ENCODE results near the gene SLC9A9. TPM values are rescaled to one million over a fixed set of nuclear protein-coding genes. Genes with fewer than 3 reads are reported as not detected.

SLC9A9 gene
- total RNA-seq, 4 donors from 2014 or later: 12.8 to 63.8 (median 33.3) TPM

GRCh38 chr3:143668924-143669790 lies 179.1 kb downstream of the SLC9A9 start:
- no peak overlapping the region for H3K4me3 ChIP-seq
- H3K27me3 ChIP-seq: no peaks in the 10 kb centered on the region
- H3K27ac ChIP-seq: no peak overlapping the region
- TF ChIP-seq POLR2A (IDR thresholded peaks at IDR 0.05): no peak
- TF ChIP-seq, protein P1, sequence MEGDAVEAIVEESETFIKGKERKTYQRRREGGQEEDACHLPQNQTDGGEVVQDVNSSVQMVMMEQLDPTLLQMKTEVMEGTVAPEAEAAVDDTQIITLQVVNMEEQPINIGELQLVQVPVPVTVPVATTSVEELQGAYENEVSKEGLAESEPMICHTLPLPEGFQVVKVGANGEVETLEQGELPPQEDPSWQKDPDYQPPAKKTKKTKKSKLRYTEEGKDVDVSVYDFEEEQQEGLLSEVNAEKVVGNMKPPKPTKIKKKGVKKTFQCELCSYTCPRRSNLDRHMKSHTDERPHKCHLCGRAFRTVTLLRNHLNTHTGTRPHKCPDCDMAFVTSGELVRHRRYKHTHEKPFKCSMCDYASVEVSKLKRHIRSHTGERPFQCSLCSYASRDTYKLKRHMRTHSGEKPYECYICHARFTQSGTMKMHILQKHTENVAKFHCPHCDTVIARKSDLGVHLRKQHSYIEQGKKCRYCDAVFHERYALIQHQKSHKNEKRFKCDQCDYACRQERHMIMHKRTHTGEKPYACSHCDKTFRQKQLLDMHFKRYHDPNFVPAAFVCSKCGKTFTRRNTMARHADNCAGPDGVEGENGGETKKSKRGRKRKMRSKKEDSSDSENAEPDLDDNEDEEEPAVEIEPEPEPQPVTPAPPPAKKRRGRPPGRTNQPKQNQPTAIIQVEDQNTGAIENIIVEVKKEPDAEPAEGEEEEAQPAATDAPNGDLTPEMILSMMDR (IDR thresholded peaks at IDR 0.05): no peak
- no peaks in the 10 kb centered on the region for H3K4me1 ChIP-seq
- no peaks in the 10 kb centered on the region for H3K9me3 ChIP-seq
- DNase-seq: no peak
- intact Hi-C loops (cut with DNase I; ENCODE audit: low total_unique reads): no loop called here
- no peaks in the 10 kb centered on the region for H3K36me3 ChIP-seq

DNA sequence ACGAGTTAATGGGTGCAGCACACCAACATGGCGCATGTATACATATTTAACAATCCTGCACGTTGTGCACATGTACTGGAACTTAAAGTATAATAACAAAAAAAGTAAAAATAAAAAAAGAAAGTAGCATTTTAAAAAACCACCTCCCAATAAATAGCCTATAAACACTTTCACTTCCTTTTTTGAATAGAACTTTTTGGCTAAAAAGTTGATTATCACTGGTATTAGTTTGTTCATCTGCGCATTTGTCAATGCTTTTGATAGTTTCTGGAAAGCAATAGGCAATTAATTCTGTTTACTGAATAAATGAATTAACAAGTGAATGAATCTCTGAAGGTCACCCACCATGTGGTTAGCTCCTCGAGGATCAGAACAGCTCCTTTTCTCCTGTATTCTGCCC lies 179.9 kb downstream of the SLC9A9 start:
- H3K27ac ChIP-seq: no peak overlapping the region
- no peaks in the 10 kb centered on the region for H3K27me3 ChIP-seq
- H3K36me3 ChIP-seq: no peaks in the 10 kb centered on the region
- H3K4me1 ChIP-seq: no peaks in the 10 kb centered on the region
- no peaks in the 10 kb centered on the region for H3K9me3 ChIP-seq
- DNase-seq: no peak
- intact Hi-C loops (cut with DNase I; ENCODE audit: low total_unique reads): no loop called here
- TF ChIP-seq, protein P1 (IDR thresholded peaks at IDR 0.05): no peak
- TF ChIP-seq POLR2A (IDR thresholded peaks at IDR 0.05): no peak
- no peak overlapping the region for H3K4me3 ChIP-seq

DNA sequence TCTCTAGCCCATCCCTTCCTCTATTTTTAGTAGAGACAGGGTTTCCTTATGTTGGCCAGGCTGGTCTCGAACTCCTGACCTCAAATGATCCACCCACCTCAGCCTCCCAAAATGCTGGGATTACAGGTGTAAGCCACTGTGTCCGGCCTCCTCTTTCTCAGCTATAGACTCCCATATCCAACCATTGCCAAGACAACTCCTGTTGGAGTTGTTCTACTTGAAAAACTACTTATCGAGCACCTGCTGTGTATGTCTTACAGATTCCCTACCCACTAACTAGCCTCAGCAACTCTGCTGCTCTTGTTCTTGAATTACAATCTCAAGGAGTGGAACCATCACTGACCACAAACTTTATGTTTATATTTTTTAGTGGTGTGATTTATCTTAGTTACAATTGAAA lies 186.6 kb downstream of the SLC9A9 start:
- Histone ChIP-seq H3K9me3 (no peaks in the 10 kb centered on the region), H3K27me3 (no peaks in the 10 kb centered on the region), H3K4me3 (no peak overlapping the region), H3K4me1 (no peaks in the 10 kb centered on the region), H3K36me3 (no peaks in the 10 kb centered on the region), H3K27ac (no peak overlapping the region)
- DNase-seq: no peak
- intact Hi-C loops (cut with DNase I; ENCODE audit: low total_unique reads): no loop called here
- TF ChIP-seq, protein P1 (IDR thresholded peaks at IDR 0.05): no peak
- TF ChIP-seq POLR2A (IDR thresholded peaks at IDR 0.05): no peak

DNA sequence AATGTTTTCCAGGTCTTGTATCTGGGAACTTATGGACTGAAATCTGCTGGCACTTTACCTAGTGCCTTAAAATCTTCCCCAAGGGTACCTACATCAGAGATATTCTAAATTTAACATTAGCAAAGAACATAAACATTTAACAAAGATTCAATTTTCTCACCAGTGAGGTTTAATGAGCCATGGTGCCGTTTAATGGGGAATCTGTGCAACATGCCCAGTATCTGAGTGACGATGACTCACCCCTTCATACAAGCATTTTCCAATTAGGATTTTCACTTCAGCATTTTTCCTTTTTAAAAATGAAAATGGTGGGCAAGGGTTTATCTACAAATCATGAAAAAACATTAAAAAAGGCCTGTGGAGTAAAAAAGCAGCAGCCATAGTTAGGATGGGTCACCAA lies 189.4 kb downstream of the SLC9A9 start:
- Histone ChIP-seq H3K9me3 (no peaks in the 10 kb centered on the region), H3K4me1 (no peaks in the 10 kb centered on the region), H3K4me3 (no peak overlapping the region), H3K27me3 (no peaks in the 10 kb centered on the region), H3K36me3 (no peaks in the 10 kb centered on the region), H3K27ac (no peak overlapping the region)
- TF ChIP-seq POLR2A (IDR thresholded peaks at IDR 0.05): no peak
- TF ChIP-seq, protein P1 (IDR thresholded peaks at IDR 0.05): no peak
- DNase-seq: no peak
- intact Hi-C loops (cut with DNase I; ENCODE audit: low total_unique reads): no loop called here

DNA sequence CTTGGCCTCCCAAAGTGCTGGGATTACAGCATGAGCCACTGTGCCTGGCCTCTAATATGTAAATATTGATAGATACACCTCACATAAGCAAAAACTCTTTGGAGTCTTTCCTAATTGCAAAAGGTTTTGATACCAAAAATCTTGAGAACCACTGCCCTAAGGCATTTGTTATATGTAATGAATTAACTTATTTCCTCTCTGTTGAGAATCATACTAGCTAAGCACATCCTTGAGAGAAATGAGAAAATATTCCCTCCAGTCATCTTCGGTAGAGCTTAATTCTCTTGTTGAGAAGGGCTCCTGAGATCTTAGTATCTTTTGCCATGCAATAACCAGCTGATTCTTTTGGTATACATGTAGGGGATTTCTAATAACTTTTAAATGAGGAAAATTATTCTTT lies 190.2 kb downstream of the SLC9A9 start:
- no peaks in the 10 kb centered on the region for H3K36me3 ChIP-seq
- no peaks in the 10 kb centered on the region for H3K4me1 ChIP-seq
- H3K27me3 ChIP-seq: no peaks in the 10 kb centered on the region
- H3K4me3 ChIP-seq: no peak overlapping the region
- intact Hi-C loops (cut with DNase I; ENCODE audit: low total_unique reads): no loop called here
- TF ChIP-seq POLR2A (IDR thresholded peaks at IDR 0.05): no peak
- TF ChIP-seq, protein P1 (IDR thresholded peaks at IDR 0.05): no peak
- H3K9me3 ChIP-seq: no peaks in the 10 kb centered on the region
- no peak overlapping the region for H3K27ac ChIP-seq
- no peak for DNase-seq

Data from uterus (tissue), 4 donors.